T-helper 9 cell (primary cell): Measurements from ENCODE around the gene HGS.
A peak's percentile ranks its signal among the peaks of the same experiment; 100 is the strongest.

Experiments
- DNase-seq: peaks from one replicate; pipeline ENCODE4 v3.0.0-alpha.2; 2020

HGS gene

DNA sequence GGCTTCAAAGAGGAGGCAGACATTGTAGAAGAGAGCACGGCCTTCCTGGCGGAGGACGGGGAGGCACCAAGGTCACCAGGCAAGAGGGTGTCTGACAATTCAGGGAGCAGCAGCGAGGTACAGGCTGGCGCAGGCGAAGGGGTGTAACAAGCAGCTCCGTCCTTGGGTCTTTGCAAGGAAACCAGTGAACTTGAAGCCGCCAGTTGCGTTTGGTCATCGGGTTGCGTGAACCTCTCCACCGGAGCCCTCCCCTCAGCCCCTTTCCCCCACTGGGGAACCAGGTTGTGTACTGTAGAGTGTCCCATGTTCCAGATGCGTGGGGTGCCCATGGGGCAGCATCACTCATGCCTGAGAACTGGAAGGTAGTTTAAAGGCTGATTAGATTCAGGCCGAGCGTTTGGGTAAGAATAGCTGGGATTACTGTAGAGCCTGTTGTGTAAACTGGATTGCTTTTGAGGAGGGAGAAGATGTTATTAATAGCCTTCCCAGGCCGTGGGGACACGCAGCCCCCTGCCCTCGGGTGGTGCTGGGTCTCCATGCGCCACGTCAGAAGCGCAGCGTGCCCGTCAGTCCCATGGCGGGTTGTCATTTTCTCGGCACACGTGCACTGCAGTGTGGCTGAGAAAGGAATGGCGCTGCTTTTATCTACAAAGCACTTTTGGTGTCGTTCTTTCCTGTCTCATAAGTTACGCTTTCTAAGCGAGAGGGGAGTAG lies 21.9 kb downstream of the HGS start:
- no peak for DNase-seq

DNA sequence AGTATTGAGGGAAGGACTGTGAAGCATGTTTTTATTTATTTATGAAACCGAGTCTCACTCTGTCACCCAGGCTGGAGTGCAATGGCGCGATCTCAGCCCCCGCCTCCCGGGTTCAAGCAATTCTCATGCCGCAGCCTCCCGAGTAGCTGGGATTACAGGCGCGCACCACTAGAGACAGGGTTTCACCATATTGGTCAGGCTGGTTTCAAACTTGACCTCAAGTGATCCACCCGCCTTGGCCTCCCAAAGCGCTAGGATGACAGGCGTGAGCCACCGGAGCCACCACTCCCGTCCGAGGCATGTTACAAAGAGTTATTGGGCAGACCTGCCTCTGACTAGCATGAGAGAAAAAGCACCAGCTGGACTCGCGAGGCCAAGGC lies 22.4 kb downstream of the HGS start:
- DNase-seq, result no peak

DNA sequence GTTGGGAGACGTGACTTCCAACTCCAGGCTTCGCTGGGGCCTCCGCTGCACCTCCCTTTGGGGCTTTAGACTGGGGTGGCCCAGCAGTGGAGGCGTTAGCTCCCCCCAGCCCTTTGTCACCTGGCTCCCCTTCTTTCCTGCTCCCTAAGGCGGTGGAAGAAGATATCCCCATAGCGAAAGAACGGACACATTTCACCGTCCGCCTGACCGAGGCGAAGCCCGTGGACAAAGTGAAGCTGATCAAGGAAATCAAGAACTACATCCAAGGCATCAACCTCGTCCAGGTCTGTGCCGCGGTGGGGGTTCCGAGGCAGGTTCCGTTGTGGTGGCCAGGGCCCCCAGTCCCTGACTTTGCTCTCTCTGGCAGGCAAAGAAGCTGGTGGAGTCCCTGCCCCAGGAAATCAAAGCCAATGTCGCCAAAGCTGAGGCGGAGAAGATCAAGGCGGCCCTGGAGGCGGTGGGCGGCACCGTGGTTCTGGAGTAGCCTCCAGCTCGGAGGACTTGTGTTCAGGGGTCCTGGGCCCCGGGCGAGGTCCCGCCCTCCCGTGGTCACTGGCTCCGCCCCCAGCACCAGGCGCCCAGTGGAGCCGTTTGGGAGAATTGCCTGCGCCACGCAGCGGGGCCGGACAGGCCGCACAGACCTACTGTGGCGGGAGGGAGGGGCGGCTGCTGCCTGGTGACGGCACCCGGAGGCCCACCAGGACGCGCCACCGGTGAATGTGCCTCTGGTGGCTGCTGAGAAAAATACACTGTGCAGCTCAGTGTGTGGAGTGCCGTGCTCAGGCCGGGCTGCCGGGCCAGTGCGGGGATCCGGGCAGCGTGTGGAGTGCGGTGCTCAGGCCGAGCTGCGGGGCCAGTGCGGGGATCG lies 23.2 kb downstream of the HGS start:
- no peak for DNase-seq

DNA sequence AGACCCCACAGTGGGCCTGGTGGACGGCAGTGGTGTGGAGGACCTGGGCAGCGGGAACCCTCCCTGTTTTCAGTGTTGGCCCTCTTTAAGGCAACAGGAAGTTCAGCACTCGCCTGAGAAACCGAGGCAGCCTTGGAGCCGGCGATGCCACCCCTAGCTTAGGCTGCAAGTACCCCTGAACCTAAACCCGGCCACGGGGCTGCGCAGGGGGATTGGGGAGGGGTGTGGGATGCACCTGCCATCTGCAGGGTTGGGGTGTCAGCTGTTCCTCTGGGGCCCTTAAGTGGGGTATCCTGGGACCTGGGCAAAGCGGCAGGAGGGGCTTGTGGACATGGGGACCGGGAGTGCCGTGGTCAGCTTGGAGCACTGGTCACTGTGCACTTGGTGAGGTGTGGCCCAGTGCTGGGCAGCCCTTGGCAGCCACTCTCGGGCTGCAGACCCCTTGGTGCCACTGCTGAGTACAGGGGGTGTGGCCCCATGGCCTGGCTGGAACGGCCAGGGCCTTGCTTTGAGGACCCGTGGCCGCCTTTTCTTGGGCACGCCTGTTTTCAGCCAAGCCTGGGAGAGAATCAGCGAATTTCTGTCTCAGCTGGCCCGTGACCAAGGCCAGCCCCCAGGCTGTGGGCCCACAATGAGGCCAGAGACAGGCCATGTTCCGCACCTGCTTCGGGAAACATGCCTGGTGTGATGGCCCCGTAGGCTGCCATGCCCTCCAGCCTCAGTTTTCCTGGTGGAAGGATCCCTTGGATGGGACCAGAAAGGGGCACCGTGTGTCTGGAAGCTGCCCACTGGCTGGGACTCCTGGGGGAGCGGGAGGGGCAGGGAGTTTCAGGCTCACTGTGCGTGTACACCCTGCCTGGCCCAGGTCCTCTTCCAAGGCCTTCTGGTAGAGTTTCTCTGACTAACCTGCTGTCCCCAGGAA lies 24.2 kb downstream of the HGS start:
- DNase-seq, result no peak

DNA sequence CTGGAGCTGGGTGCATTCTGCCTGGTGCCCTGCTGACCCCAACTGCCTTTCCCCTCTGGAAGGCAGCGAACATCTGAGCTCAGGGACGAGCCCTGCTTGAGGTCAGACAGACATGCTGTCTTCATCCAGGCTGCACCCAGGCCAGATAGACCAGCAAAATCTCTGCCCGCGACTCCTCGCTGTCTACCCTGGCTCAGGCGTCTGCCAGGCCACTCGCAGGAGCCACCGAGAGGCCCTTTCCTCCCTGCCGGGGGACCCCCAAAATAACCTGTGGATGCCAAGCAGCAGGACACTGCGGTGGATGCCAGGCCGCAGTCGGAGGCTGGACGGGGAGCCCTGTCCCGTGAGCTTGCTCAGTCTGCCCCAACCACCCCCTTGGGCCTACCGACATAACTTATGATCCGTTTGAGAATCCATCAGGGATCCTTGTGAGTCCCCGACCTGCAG lies 25.0 kb downstream of the HGS start:
- no peak for DNase-seq

DNA sequence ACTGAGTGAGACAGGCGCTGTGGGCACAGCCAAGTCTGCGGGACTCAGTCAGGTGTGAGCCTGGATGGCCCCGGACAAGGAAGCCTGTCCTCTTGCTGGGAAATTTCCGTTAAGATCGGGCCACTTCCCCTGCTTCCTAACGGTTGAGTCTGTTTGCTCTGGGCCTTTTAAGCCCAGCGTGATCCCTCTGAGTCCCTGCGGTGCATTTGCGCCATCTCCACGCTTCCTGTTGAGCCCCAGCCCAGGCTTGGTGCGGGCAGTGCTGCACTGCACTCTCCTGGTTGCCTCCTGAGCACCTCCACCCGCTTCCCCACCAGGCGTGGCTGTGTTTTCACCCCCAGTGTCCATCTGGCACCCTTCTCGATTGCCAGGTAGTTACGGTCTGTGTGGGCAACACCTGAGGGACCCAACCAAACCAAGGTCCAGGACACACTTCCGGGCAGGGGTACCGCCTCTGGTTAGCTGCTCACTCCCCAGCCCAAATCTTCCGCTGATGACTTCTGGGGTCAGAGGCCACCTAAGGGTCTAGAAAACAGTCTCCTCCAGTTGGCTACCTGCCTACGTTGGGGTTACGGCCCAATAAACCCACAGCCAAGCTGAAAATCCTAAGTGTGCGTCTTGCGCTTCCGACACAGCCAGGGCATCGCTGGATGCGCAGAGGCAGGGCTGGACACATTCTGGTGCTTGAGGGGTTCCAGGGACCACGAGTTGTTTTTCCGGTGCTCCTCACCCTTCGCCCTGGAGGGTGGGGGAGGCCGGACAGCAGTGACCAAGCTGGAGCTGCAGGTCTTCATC lies 26.9 kb downstream of the HGS start:
- no peak for DNase-seq

DNA sequence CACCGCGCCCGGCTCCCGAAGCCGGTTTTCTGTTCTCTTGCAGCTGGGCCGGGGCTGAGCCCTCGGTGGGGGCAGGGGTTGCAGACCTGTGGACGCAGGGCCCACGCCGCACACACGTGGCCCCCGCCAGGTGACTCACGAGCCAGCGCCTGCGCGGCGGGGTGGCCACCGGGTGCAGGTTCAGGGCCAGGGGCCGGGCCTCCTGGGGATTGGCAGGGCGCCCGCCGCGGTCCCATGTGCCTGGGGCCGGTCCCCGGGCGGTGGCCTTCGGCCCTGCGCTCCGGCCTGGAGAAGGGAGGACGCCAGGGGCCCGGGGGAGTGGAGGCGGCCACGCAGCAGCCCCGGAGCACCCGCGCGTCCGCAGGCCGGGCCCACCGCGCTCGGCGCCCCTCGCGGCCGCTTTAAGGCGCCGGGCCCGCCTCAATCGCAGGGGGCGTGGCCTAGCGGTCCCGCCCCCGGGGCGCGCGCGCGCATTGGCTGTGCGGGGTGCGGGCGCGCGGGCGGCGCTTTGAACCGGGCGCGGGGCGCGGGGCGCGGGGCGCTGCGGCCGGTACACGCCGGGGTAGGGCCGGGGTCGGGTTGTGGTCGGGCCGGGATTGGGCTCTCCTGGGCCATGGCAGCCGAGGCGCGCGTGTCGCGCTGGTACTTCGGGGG lies 28.1 kb downstream of the HGS start, which contains the start of gene SLC25A10:
Gene SLC25A10, plus strand, starts transcription at position 471 of the 654 bp plus-strand sequence. Its CDS starts 143 bp downstream, at position 614.
- peak; percentile 65 for DNase-seq

DNA sequence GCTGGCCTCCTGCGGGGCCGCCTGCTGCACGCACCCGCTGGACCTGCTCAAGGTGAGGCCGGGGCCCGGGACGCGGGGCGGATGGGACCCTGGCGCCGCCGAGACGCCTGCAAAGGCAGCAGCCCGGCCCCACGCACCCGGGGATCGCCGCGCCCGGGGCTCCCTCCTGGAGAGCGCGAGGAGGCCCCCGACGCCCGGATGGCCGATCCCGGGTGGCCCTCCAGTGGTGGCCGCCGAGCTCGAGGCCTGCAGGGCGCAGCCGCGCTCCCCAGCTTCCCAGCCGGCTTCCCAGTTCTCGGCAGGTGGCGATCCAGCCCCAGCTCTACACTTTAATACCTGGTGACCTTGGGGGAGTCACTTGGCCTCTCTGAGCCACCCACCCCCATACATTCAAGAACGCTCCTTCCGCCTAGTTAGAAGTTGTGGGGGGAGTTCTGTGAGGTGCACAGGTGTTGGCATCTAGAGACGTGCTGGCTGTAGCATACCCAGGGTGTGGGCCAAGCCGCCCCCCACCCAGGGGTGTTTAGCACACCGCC lies 28.7 kb downstream of the HGS start:
- DNase-seq, result no peak

DNA sequence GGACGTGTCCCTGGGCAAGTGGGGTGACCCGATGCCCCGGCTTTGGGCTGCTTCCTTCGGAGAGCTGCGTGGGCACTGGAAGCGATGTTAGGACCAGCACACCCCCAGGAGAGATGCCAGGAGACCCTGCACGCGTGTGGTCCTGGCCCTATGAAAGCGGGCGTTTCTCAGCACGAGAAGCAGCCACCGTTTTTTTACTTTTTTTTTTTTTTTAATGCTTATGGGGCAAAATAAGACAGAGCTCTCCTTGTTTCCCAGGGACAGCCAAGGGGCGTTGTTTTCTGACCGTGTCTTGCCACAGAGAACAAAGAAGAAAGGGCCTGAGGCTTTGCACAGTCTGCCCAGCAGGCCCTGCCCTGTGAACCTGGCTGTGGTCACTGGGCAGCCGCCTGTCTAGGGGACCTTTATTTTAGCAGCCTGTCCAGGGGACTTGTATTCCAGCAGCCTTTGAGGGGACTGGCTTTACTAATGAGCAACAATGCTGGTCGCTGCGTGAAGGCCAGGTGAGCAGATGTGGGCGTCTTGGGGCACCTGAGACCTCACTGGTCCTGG lies 29.3 kb downstream of the HGS start:
- DNase-seq, result no peak

DNA sequence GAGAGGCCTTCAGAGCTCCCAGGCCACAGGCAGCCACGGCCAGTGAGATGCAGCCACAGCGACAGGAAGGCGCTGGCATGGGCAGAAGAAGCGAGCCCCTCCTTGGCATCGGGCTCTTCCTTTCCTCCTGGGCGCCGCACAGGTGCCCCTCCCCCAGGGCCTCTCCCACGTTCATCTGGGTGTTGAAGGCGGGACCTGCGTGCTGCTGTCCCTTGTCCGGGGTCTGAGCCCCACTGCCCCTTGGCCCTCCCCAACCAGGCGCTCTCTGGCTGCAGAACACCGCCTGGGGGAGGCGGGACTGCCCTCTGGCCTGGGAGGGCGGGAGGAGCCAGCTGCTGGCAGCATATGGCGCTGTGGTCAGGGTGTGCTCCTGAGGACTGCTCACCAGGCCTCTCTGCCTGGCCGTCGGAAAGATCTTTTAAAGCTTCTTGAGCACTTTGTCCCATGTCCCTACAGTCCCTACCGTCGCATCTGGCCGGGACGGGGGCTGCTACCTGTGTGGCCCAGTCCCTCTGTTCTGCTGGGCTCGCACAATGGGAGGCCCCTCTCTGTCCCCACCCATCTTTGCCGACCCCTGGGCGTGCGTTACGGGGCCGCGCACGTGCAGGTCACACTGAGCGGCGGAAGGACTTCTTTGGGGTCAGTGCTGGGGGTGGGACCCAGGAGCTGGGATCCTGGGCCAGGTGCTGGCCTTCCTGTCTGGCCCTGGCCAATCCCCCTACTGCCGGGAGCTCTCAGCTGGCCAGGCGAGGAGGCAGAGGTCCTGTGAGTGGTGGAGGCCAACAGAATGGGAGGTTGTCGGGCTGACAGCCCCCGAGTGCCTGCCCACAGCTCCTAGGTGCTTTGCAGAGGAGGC lies 30.0 kb downstream of the HGS start:
- DNase-seq, result no peak

DNA sequence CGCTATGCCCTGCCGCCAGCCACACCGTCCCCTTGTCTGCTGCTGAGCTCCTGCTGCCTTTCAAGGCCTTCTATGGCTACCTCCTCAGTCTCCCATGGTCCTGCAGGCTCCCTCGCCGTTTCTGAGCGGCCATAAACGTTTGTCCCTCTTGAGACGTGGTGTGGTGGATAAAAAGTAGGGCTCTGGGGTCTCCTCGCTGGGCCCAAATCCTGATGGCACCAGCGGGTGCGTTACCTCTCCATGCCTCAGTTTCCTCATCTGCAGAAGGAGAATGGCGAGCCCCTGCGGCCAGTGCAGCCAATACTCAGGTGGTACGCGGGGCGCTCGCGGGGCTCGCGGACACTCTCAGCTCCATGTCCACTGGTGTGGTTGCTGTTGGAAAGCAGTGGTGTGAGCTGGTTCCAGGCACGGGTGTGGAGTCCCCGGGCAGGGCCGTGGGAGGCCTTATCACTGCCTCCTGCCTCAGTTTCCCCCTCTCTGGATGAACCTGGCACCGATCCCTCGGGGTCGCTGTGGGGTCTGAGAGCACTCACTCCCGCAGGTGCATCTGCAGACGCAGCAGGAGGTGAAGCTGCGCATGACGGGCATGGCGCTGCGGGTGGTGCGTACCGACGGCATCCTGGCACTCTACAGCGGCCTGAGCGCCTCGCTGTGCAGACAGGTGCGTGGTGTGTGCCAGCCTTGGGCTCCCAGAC lies 30.7 kb downstream of the HGS start:
- DNase-seq, result no peak

DNA sequence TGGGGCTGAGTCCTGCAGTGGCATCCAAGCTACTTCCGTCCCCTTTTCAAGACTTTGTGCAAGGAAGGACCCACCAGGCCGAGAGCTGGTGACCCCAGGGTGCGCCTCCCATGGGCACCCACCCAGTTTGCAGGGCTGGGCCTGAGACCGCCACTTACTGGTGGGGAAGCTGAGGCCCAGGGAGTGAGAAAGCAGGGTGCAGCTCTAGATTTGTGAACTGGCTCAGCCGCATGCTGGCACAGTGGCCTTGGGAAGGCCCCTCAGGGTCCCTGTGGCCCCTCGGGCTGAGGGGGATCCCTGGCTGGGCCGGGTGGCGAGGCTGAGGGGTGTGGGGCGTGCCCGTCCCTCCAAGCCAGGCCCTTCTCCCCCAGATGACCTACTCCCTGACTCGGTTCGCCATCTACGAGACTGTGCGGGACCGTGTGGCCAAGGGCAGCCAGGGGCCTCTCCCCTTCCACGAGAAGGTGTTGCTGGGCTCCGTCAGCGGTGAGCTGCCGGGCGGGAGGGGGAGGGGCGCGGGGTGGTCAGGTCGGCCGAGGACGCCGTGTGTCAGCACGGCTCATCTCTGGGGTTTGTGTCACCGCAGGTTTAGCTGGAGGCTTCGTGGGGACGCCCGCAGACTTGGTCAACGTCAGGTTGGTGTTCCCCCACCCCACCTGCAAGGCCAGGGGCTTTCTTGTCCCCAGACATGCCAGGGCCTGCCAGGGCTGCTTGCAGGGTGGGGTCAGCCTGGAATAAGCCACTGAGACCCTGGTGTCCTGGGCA lies 31.5 kb downstream of the HGS start:
- no peak for DNase-seq

DNA sequence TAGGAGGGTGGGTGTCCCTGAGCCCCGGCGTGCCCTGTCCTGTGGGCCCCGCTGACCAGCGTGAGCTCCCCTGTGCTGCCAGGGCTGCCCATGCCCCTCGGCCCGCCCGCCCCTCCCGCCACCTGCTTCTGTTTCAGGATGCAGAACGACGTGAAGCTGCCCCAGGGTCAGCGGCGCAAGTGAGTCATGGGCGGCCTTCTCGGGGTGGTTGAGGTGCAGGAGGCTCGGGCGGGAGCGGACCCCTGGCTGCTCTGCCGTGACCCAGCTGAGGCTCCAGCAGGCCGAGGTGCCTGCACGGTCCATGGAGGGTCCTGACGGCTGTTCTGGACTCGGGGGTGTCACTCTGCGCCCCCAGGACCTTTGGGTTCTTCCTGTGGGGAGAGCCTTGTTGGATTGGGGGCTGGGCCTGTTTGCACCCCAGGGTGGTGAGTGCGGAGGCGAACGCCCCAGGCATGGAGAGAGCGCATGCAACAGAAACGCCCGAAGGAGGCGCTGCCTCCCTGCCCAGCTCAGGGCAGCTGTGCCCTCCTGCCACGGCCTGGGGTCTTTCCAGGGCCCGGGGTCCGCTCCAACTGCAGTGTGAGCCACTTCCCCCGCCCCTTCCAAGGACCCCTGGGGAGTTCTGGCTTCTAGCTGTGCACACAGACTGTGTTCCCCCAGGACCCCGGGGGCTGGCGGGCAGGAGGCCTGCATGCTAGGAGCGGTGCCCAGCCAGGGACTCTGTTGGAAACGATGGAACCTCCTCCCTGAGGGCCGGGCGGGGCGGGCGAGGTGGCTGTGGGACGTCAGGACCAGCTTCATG lies 32.3 kb downstream of the HGS start:
- DNase-seq, result no peak

DNA sequence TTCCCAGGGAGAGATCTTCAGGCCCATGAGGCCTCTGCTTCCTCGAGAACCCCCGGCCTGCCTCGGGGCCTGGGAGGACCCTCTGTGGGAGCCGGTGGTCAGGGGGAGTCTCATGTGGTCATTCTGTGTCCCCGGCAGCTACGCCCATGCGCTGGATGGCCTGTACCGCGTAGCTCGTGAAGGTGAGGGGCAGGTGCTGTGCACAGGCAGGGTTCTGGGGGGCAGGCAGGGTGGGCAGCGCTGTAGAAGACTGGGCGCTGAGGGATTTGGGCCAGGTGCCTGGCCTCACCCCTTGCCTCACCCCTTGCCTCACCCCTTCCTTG lies 32.8 kb downstream of the HGS start:
- DNase-seq, result no peak

DNA sequence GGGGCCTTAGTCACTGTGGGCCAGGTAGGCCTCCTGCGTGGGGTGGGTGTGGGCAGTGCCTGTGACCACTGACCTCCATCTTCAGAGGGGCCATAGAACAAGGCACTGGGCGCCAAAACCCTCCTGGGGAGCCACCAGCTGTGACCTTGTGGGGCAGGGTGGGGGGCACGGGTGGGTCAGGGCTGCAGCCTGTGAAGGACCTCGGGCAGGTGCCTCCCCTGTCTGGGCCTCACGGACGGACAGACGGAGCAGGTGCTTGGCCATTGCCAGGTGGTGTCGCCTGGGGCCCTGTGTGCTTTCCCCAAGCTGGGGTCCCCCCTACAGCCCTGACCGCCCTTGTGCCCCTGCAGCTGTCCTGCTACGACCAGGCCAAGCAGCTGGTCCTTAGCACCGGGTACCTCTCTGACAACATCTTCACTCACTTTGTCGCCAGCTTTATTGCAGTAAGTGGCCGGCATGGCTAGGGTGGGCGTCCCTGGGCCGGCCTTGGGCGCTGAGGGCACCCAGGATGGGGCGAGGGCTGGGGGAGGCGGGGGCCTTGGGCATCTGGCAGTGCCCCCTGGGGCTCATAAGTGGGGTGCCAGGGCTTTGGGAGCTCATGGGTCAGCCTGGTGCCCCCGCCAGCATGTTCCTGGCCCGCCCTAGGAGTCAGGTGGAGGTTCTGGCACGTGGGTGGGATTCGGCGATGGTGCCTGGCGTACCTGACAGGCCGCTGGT lies 33.4 kb downstream of the HGS start:
- no peak for DNase-seq

DNA sequence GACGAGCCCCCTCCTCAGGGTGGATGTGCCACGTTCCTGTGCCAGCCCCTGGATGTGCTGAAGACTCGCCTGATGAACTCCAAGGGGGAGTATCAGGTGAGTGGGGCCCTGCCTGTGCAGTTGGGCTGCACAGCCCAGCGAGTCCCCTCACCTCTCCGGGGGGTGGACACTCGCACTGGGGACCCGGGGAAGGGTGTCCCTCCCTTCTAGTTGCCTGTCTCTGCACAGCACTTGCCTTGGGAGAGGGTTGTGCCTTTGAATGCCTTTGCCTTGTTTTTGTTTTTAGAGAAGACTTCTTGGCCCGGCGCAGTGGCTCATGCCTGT lies 33.9 kb downstream of the HGS start:
- no peak for DNase-seq
